ENCODE data around the gene DIAPH2. TPM values are rescaled to one million over a fixed set of nuclear protein-coding genes. Genes with fewer than 3 reads are reported as not detected.

DIAPH2 gene
- total RNA-seq, 4 donors from 2014 or later, result 41.8 to 64.5 (median 54.5) TPM

GRCh38 chrX:96884027-96884426 lies 199.4 kb downstream of the DIAPH2 start:
- Histone ChIP-seq H3K4me1 (no peaks in the 10 kb centered on the region), H3K9me3 (no peaks in the 10 kb centered on the region), H3K36me3 (peaks cover 0 to 9% (median 3%) of the 10 kb centered on the region in 4 donors), H3K27me3 (no peaks in the 10 kb centered on the region), H3K4me3 (no peak overlapping the region), H3K27ac (replicated peaks in 1 of 4) (no peak overlapping the region)
- DNase-seq (ENCODE audit: extremely low spot score), result no peak
- intact Hi-C loops (cut with DNase I), result no loop called here
- TF ChIP-seq EP300 (IDR thresholded peaks at IDR 0.05) (no peak), POLR2AphosphoS5 (IDR thresholded peaks at IDR 0.05) (no peak), POLR2A (IDR thresholded peaks at IDR 0.05; ENCODE audit: low read depth) (no peak), CTCF (IDR thresholded peaks at IDR 0.05) (no peak)
- 73% methylated on average over 13 of the region's 13 CpGs for WGBS

GRCh38 chrX:96889726-96890125 lies 205.1 kb downstream of the DIAPH2 start:
- H3K27ac ChIP-seq (replicated peaks in 1 of 4), result no peak overlapping the region

GRCh38 chrX:96906741-96907140 lies 222.1 kb downstream of the DIAPH2 start:
- intact Hi-C loops (cut with DNase I), result no loop called here
- H3K36me3 ChIP-seq, result no peaks in the 10 kb centered on the region
- peak in 1 of 2 donors; percentile 12 for TF ChIP-seq POLR2AphosphoS5 (IDR thresholded peaks at IDR 0.05)
- TF ChIP-seq EP300 (IDR thresholded peaks at IDR 0.05), result no peak
- peaks cover 0 to 26% (median 12%) of the 10 kb centered on the region in 4 donors for H3K4me1 ChIP-seq
- DNase-seq (ENCODE audit: extremely low spot score), result no peak
- no peaks in the 10 kb centered on the region for H3K27me3 ChIP-seq
- no peaks in the 10 kb centered on the region for H3K9me3 ChIP-seq
- H3K4me3 ChIP-seq, result no peak overlapping the region
- no peak overlapping the region for H3K27ac ChIP-seq (replicated peaks in 1 of 4)
- WGBS, result 71% methylated on average over 2 of the region's 2 CpGs

More at GRCh38 chrX:96889726-96890125, 205.1 kb downstream of the DIAPH2 start:
- TF ChIP-seq CTCF (IDR thresholded peaks at IDR 0.05) (no peak), POLR2A (IDR thresholded peaks at IDR 0.05; ENCODE audit: low read depth) (no peak), EP300 (IDR thresholded peaks at IDR 0.05) (no peak), POLR2AphosphoS5 (IDR thresholded peaks at IDR 0.05) (no peak)
- Histone ChIP-seq H3K27me3 (no peaks in the 10 kb centered on the region), H3K36me3 (no peaks in the 10 kb centered on the region), H3K9me3 (no peaks in the 10 kb centered on the region), H3K4me3 (no peak overlapping the region), H3K4me1 (peaks cover 0 to 14% (median 5%) of the 10 kb centered on the region in 4 donors)
- DNase-seq (ENCODE audit: extremely low spot score), result no peak
- intact Hi-C loops (cut with DNase I), result no loop called here
- WGBS, result 67% methylated on average over 1 of the region's 1 CpG

- H3K27me3 ChIP-seq, result no peaks in the 10 kb centered on the region
- H3K4me3 ChIP-seq, result no peak overlapping the region
- intact Hi-C loops (cut with DNase I), result no loop called here
- no peaks in the 10 kb centered on the region for H3K9me3 ChIP-seq
- TF ChIP-seq EP300 (IDR thresholded peaks at IDR 0.05) (no peak), POLR2A (IDR thresholded peaks at IDR 0.05; ENCODE audit: low read depth) (no peak), POLR2AphosphoS5 (IDR thresholded peaks at IDR 0.05) (no peak), CTCF (IDR thresholded peaks at IDR 0.05) (no peak)
- no peaks in the 10 kb centered on the region for H3K36me3 ChIP-seq
- WGBS, result 44% methylated on average over 3 of the region's 3 CpGs
- H3K27ac ChIP-seq (replicated peaks in 1 of 4), result no peak overlapping the region
- no peak for DNase-seq (ENCODE audit: extremely low spot score)
- H3K4me1 ChIP-seq, result peaks cover 0 to 26% (median 12%) of the 10 kb centered on the region in 4 donors
Measured at GRCh38 chrX:96907516-96908272, 223.1 kb downstream of the DIAPH2 start.

- 69% methylated on average over 5 of the region's 5 CpGs for WGBS
- H3K36me3 ChIP-seq, result no peaks in the 10 kb centered on the region
- H3K27ac ChIP-seq (replicated peaks in 1 of 4), result no peak overlapping the region
- intact Hi-C loops (cut with DNase I), result no loop called here
- H3K4me3 ChIP-seq, result no peak overlapping the region
- H3K4me1 ChIP-seq, result peaks cover 0 to 26% (median 12%) of the 10 kb centered on the region in 4 donors
- no peaks in the 10 kb centered on the region for H3K27me3 ChIP-seq
- DNase-seq (ENCODE audit: extremely low spot score), result no peak
- no peaks in the 10 kb centered on the region for H3K9me3 ChIP-seq
- TF ChIP-seq CTCF (IDR thresholded peaks at IDR 0.05) (no peak), POLR2AphosphoS5 (IDR thresholded peaks at IDR 0.05) (no peak), EP300 (IDR thresholded peaks at IDR 0.05) (no peak), POLR2A (IDR thresholded peaks at IDR 0.05; ENCODE audit: low read depth) (no peak)
Measured at GRCh38 chrX:96909291-96909690, 224.6 kb downstream of the DIAPH2 start.

All from esophagus muscularis mucosa (tissue), 4 donors.